ENCODE results near the gene RHOT1.

RHOT1 gene

DNA sequence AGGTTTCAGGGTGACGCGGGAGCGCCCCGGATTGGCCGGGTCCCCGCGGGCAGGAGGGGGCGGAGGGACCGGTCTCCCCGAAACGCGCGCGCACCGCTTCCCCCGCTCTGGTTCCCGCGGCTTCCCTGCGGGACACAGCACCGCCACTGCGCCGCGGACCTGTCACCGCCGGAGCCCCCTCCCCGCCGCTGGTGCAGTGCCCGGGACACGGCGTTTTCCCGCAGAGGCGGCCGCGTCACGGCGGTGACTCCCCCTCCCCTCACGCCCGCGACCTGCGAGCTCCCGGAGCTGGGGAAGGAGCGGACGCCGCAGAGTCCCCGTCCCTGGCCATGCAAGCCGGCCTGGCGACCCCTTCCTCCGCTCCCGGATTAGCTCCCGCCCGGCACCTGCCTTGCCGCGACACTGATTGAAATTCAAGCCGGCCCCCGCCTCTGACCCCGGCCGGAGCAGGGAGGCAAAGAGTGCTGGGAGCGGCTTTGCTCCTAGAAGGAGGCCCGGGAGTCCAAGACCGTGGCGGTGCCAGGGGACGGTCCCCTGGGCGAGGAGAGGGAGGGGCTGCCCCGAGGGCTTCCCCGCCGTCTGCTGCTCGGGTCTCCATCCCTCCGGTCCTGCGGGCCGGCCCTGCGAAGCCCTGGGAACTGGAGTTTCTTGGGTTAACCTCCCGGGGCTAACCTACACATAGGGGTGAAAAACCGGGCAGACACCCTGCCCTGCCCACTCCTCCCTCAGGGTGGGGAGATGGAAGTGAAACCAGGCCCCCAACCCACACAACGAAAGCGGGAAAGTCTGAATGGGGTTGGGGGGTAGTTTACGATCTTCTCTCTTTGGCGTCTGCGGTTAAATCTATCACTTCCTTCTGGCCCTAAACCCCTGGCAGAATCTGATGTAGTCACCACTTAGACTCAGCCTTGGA, 124.3 kb downstream of the RHOT1 start:
- H3K4me3 ChIP-seq (ENCODE audit: low read depth, low read length) = peak overlapping the region; percentile 55

DNA sequence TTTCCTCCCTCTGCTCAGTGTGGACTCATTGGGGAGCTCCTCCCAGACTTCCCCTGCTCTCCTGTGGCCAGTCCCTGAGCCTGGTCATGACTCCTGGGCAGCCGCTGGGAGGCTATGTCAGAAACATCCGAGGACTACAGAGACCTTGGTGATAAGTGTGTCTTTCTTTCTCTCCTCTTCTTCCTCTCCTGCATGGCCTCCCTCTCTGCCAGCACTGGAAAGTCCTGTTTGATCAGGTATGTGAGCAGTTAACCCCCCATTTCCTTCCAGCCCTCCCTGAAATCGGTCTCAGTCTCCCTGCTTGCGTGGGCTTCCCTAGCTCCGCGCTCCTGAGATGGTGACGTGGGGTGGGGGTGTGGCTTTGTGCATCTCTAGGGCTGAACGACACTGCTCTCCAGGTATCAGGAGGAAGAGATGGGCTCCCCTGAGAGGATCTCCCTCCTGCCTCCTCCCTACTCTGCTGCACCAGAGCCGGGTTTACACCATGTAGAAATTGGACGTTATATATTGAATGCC, 125.4 kb downstream of the RHOT1 start:
- H3K4me3 ChIP-seq (ENCODE audit: low read depth, low read length) = no peak overlapping the region

DNA sequence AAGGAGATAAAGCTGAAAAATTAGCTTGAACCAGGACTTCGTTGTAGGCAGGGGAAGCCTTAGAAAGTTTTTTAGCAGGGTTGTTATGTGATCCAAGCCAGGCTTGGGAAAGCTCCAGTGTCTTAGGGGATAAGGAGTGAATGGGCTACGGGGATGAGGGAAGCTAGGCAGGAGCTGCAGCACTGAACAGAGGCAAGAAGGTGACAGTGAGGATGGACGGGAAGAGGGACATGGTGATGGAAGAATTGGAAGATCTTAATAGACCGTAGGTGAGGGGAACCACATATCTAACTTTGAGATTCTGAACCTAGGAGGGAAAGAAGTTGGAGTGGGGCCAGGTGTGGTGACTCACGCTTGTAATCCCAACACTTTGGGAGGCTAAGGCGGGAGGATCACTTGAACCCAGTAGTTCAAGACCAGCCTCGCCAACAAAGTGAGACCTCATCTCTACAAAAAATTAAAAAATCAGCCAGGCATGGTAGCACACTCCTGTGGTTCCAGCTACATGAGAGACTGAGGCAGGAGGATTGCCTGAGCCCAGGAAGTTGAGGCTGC, 126.5 kb downstream of the RHOT1 start:
- no peak overlapping the region for H3K4me3 ChIP-seq (ENCODE audit: low read depth, low read length)

DNA sequence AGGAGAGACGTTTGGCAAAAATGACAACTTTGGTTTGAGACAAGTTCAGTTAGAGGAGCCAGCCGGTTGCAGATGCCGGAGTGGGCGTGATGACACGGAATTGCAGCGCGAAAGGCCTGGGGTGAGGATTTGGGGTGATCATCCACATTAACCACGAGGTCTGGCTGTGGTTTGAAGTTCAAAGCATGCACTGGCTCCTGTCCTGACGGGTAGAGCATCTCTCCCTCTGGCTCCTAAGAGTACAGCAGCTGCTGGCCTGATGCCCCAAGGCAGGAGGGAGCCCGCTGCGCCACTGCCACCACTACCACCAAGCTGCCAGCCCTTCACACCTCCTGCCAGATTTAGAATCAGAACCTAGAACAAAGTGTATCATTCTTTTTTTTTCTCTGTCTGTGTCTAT, 127.1 kb downstream of the RHOT1 start:
- no peak overlapping the region for H3K4me3 ChIP-seq (ENCODE audit: low read depth, low read length)

DNA sequence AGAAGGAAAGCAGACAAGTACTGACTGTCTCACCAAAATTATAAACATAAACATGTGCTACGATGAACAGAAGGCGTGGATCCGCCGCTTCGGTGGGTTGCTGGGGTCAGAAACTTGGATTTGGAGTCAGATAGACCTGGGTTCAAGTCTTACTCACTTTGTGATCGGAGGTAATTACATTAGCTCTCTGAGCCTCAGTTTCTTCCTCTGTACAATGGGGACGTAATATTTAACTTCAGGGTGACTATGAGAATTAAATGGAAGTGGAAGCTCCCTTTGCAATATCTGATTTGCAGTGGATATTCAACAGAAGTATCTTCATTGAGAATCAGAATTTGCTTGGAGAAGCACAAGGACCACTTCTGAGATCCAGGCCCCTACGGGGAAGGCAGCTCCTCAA, 129.5 kb downstream of the RHOT1 start:
- no peak overlapping the region for H3K4me3 ChIP-seq (ENCODE audit: low read depth, low read length)

DNA sequence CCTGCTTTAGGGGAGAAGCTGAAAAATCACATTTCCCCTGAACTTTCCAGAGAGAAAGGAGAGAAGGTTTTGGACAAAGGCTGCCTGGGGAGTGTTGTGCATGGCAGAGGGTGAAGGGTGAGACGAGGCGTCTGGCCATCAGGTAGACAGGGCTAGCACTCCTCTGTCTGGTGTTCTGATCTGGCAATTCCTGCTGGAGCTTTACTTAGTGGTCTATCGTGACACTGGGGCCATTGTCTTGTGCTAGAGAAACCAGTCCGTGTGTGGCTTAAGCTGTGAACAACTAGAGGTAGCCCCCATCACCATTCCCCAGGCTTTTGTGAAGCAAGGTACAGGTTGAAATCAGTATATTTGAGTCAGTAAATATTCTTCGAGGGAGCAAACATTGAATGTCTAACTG, 131.8 kb downstream of the RHOT1 start:
- H3K4me3 ChIP-seq (ENCODE audit: low read depth, low read length) = no peak overlapping the region

DNA sequence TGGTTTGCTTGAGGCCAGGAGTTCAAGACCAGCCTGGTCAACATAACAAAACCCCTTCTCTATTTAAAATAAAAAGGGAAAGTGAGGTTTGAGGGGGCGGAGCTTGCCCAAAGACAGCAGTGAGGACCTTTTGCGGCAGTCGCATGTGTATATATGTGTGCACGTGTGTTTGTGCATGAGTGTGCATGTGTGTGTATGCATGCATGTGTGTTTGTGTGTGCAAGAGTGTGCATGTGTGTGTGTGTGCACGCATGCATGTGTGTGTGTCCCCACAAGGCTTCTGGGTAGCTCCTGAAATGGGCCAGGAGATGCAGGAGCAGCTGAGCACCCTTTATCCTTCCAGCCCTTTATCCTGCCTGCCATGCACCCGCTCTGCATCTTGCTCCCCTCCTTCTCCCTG, 132.3 kb downstream of the RHOT1 start:
- H3K4me3 ChIP-seq (ENCODE audit: low read depth, low read length) = no peak overlapping the region
